Measurements from ENCODE around the gene ZNF532. TPM values are rescaled to one million over a fixed set of nuclear protein-coding genes. Genes with fewer than 3 reads are reported as not detected.

ZNF532 gene
- total RNA-seq, 1 experiment from 2014 or later = 258 TPM

DNA sequence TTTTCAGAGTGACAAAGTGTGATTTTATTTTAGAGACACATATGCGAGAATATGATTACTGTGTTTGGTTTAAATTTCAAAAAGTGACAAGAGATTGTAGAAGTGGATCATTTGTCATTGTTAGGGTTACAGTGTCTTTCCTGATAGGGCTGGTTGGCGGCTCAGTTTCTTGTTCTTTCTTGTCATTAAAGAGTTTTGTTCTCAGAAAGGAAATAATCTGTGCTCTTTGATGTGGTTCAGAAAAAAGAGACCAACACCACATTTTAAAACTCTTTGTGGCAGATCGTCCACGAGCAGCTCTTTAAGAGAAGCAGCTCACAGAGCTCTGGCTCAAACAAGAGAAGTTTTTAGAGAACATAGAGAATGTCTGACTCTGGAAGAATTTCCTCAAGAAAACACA, 45.6 kb upstream of the ZNF532 start:
- Mint-ChIP-seq H3K27me3 (ENCODE audit: low read depth) (no peaks in the 10 kb centered on the region), H3K4me1 (peaks cover 20 to 21% of the 10 kb centered on the region in 2 experiments), H3K4me3 (no peak overlapping the region), H3K9me3 (peaks cover 0 to 3% of the 10 kb centered on the region in 2 experiments; a peak in 2 of 5 replicates), H3K27ac (no peak overlapping the region), H3K36me3 (ENCODE audit: insufficient read depth in 1 of 3, low read depth in 3 of 3) (no peaks in the 10 kb centered on the region; a peak in 1 of 7 replicates)
- Histone ChIP-seq H2BK120ac (ENCODE audit: low read depth, low read length, poor library complexity, severe bottlenecking) (no peak overlapping the region), H3K4me2 (ENCODE audit: insufficient read depth, insufficient read length, low read length) (no peak overlapping the region), H3K9ac (ENCODE audit: extremely low read depth, insufficient read length, low read length) (no peak overlapping the region), H2AFZ (ENCODE audit: low read length) (no peak overlapping the region), H3K4me1 (ENCODE audit: insufficient read depth, low read length) (no peaks in the 10 kb centered on the region; the same call in 1 of the 2 replicates), H4K91ac (ENCODE audit: insufficient read length, low read depth, low read length) (no peak overlapping the region), H3K79me1 (ENCODE audit: insufficient read depth, low read depth, low read length, poor library complexity, severe bottlenecking) (no peaks in the 10 kb centered on the region), H2BK15ac (ENCODE audit: low read depth, low read length) (no peak overlapping the region), H2BK5ac (ENCODE audit: insufficient read length, low read length) (no peak overlapping the region), H3K9me3 (ENCODE audit: control insufficient read depth, low read depth, low read length) (no peaks in the 10 kb centered on the region), H3K79me2 (ENCODE audit: insufficient read depth, low read length) (no peaks in the 10 kb centered on the region), H3K18ac (ENCODE audit: insufficient read length, low read depth, low read length) (no peak overlapping the region), H3K27ac (ENCODE audit: insufficient read length, low read depth, low read length) (no peak overlapping the region), H3K4ac (ENCODE audit: low read depth, low read length) (no peak overlapping the region), H3K23me2 (ENCODE audit: insufficient read length, low read depth, low read length, poor library complexity, severe bottlenecking) (no peaks in the 10 kb centered on the region), H3K56ac (ENCODE audit: insufficient read length, low read depth, low read length) (no peak overlapping the region), H2BK20ac (ENCODE audit: low read depth, low read length, poor library complexity, severe bottlenecking) (no peak overlapping the region), H4K5ac (ENCODE audit: insufficient read length, low read depth, low read length) (no peak overlapping the region), H3K23ac (ENCODE audit: insufficient read length, low read depth, low read length) (no peak overlapping the region), H4K8ac (replicated peaks; ENCODE audit: insufficient read length, low read depth, low read length) (no peak overlapping the region), H2BK12ac (ENCODE audit: insufficient read length, low read depth, low read length) (no peak overlapping the region), H4K20me1 (ENCODE audit: control insufficient read depth, insufficient read depth, insufficient read length) (no peaks in the 10 kb centered on the region), H3T11ph (ENCODE audit: low read length) (no peak overlapping the region), H3K27me3 (ENCODE audit: insufficient read depth, low read length) (no peaks in the 10 kb centered on the region), H3K14ac (ENCODE audit: insufficient read depth, low read length) (no peak overlapping the region), H2AK5ac (ENCODE audit: insufficient read length, low read length) (no peak overlapping the region)
- whole genome bisulfite sequencing (ENCODE audit: extremely low coverage, insufficient read length, low lambda C conversion rate) = no CpG with 5 or more reads among the region's 4 CpGs
- no peak for DNase-seq
- TF ChIP-seq, protein P1, sequence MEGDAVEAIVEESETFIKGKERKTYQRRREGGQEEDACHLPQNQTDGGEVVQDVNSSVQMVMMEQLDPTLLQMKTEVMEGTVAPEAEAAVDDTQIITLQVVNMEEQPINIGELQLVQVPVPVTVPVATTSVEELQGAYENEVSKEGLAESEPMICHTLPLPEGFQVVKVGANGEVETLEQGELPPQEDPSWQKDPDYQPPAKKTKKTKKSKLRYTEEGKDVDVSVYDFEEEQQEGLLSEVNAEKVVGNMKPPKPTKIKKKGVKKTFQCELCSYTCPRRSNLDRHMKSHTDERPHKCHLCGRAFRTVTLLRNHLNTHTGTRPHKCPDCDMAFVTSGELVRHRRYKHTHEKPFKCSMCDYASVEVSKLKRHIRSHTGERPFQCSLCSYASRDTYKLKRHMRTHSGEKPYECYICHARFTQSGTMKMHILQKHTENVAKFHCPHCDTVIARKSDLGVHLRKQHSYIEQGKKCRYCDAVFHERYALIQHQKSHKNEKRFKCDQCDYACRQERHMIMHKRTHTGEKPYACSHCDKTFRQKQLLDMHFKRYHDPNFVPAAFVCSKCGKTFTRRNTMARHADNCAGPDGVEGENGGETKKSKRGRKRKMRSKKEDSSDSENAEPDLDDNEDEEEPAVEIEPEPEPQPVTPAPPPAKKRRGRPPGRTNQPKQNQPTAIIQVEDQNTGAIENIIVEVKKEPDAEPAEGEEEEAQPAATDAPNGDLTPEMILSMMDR (conservative IDR thresholded peaks at IDR 0.05) = no peak

Measured in H9 (cell line).